HG02588 (cell line): ENCODE data around the gene DNAI2.

Source experiments
- ATAC-seq: cut with Tn5 transposase; IDR thresholded peaks from one replicate; pipeline ENCODE4 v1.9.1; 2021; ENCODE audit warnings: mild to moderate bottlenecking, moderate library complexity; ENCODE audit not compliant: unreplicated experiment

Gene DNAI2

DNA sequence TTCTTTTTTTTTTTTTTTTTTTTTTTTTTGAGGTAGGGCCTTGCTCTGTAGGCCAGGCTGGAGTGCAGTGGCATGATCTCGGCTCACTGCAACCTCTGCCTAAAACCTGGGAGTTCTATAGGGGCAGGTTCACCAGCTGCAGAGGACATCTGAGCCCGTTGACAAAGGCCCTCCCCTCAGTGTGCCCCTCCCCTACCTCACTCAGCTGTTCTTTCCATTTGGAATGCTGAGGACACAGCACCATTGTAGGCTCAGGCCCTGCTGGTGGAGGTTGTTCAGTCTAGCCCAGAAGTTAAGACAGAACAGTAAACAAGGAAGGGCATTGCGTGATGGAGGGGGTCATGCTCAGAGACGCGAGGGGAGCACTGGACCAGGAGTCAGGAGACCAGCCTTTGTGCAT lies 30.1 kb downstream of the DNAI2 start:
- no peak for ATAC-seq

DNA sequence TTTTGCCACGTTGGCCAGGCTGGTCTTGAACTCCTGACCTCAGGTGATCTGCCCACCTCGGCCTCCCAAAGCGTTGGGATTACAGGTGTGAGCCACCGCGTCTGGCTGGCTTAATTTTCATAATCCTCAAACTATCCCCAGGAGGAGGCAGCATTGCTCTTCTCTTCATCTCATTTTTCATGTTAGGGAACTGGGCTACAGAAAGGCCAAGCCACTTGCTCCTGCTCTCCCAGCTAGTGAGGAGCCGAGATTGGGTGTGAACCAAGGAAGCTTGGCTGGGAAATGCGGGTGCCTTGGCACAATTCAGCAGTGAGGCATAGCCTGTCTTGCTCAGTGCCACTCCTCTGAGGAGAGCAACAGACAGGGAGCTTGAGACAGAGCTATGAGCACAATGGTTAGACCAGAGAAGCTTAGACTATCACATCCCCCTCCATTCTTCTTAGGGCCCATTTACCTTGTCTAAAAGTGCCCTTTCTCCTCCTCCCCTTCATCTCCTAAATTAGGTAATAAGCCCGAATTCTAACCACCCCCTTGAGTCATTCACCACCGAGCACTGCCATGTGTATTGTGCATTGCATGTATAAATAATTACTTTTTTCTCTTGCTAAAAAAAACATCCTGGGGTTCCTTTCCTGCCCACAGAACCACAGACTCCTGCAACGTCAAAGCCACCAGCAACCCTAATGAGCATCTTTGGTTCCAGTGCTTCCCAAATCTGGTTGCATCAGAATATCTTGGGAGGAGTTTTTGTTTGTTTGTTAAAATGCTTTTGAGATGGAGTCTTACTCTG lies 32.0 kb downstream of the DNAI2 start:
- ATAC-seq, result no peak

DNA sequence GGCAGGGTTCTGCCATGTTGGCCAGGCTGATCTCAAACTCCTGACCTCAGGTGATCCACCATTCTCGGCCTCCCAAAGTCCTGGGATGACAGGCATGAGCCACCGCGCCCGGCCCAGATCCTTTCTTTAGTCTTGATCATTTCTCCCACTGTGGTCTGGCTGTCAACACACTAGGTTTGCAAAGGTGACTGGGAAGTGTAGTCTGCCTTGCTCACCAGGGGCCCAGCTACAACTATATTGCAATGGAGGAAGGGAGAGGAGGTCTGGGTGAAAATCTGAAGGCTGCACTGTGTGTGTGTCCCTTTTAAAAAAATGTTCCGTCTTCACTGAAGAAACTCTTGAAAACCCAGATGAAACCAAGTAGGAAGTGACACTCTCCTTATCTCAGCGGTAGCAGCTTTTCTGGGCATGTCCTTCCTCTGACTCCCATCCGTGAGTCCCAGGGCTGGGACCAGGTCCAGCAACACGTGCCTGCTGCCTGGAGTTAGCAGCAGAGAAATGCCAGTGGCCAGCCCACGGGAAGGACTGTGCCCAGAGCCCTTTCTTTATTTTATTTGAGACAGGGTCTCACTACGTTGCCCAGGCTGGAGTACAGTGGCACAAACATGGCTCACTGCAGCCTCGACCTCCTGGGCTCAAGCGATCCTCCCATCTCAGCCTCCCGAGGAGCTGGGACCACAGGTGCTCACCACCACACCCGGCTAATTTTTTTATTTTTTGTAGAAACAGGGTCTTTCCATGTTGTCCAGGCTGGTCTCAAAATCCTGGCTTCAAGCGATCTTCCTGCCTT lies 34.1 kb downstream of the DNAI2 start:
- no peak for ATAC-seq

DNA sequence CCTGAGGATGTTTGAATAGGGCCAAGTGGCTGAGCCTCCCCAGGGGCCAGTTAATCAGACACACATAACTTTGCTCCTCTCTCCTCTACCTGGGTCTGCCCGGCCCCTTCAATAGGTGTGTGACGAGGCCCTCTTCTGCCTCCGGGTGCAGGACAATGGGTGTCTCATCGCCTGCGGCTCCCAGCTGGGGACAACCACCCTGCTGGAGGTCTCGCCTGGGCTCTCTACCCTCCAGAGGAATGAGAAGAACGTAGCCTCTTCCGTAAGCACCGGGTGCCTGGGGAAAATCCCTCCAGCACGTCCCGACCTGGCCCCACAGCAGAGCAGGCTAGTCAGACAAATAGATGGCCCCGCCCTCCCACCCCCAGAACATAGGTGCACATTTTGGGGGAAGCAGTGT lies 35.9 kb downstream of the DNAI2 start:
- no peak for ATAC-seq

DNA sequence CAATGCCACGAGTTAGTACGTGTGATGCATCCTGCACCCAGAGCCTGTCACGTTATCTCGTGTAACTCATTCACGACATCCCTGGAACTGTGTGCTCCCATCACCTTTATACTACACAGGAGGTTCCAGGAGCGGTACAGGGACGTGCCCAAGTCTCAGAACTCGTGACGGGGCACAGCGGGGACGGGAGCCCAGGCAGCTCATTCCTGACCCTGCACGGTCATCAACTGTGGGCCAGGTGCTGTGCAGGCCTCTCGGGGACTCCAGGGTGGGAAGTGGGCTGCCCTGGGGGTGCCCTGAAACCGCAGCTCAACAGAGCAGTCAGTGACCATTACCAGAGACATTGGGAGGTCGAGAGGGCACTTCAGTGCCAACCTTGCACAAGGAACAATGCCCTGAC lies 40.8 kb downstream of the DNAI2 start:
- ATAC-seq, result no peak

DNA sequence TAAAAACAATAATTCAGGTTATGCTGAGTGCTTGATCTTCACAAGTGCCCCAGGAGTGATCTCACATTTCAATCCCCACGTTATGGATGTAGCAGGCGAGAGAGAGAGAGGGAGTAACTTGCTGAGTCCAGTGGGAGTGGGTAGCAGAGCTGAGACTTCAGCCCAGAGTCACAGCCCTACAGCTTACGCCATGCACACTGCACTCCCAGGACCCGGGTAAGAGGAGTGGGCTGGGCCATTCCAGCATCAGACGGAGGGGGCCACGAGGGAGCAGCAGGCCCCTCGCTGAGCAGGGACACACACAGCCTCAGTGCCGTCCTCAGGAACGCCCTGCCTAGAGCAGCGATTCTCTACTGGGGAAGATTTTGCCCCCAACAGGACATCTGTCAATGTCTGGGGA lies 42.2 kb downstream of the DNAI2 start:
- ATAC-seq, result no peak

DNA sequence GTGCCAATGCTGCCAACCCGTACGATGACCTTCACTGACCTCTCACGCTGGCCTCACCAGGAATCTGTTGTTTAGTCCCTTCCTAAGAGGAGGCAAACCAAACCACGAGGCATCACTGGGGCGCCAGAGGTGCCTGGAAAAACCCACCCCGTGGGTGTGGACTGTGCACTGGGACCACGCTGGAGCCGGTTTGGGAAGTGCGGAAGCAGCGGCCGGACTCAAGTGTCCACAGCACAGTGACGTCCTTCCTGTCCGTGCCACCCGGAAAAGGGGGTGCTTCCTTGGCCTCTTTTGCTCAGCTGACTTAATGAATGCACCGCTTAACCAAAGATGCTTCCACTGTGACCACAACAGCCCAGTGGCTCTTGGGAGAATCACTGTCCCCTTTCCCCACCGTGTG lies 43.0 kb downstream of the DNAI2 start:
- no peak for ATAC-seq

DNA sequence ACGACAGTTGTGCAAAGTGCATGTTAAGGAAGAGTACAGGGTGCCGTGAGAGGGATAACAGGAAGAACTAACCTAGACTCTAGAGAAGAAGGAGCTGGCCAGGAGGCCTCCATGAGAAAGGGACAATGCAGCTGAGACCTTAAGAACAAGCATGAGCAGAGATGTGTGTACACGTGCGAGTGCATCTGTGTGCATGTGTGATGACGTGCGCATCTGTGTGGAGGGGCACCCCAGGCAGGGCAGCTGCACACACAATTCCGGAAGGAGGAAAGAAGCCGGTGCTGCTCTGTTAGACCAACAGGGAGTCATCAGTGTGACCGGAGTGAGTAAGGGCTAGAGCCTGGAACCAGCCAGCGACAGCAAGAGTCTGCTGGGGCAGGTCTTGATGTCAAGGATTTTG lies 44.4 kb downstream of the DNAI2 start:
- ATAC-seq, result no peak

DNA sequence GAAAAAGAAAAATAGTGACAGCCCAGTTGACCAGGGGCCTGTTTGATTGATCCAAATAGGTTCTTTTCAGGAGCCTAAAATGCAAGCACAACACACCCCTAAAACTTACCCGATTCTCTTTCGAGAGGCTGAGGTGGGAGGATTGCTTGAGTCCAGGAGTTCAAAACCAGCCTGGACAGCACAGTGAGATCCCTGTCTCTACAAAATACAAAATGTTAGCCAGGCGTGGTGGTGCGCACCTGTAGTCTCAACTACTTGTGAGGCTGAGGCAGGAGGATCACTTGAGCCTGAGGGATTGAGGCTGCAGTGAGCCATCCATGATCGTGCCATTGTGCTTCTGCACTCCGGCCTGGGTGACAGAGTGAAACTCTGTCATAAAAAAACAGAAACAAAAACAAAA lies 50.5 kb downstream of the DNAI2 start:
- ATAC-seq, result no peak

DNA sequence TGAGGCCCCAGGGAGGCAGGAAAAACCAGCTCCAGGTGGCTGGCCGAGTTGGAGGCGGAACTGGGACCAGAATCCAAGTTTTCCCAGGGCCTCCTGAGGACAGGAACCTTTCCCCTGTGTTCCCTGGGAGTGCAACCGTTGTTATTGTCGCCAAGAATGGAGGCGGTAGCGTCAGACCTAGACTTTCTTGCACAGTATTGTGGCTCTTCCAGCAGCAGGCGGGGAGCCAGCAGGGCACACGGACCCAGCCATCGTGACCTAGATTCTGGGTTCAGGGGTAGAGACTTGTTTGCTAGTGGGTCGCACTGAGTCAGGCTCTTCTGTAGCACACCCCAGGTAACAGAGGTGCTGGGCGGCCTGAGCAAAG lies 51.3 kb downstream of the DNAI2 start:
- ATAC-seq, result no peak

DNA sequence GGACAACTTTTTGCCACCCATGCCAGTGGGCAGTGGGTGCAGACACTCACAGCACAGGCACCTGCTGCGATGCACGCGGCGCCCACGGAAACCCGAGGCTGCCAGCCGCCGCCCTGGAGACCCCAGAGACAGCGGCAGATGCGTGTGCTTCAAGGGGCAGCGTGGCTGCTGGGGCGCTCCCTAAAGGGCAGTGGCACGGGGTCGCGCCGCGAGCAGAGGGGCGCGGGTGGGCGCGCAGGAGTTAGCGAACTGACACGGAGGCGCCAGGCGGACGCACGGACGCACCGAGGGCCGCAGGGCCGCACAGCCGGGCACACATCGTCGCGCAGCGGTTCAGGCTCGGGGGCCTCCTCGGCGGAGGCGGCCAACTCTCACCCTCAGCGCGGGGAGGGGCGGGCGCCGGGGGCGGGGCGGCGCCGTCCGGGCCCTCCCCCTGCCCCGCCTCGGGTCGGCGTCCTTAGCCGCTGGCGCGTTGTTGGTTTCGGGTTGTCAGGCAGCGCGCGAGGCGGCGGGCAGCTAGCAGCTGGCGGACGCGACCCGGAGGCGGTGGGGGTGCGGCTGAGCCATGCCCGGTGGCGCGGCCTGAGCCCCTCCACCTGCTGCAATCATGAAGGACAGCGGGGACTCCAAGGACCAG lies 51.8 kb downstream of the DNAI2 start, which contains the start of gene KIF19:
TSS of gene KIF19 (plus strand) at position 484 of the 637 bp plus-strand sequence. CDS start at position 608, 124 bp downstream.
- ATAC-seq, result no peak

DNA sequence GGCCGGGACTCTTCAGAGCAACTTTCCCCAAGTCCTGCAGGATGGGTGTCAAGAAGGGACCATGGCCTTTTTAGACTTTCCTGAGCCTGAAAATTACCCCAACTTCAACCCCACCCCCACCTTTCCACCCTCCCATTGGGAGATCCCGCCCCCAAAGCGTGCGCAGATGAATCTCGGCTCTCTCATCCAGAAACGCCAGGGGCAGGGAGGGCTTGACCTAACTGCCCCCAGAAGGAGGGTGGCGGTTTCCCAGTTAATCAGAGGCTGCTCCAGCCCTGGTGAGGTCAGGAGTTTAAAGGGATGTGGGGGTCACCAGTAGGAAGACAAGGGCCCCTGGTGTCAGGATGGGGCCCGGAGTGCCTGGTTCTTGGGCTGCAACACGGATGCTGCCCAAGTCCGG lies 52.5 kb downstream of the DNAI2 start:
- ATAC-seq, result no peak

DNA sequence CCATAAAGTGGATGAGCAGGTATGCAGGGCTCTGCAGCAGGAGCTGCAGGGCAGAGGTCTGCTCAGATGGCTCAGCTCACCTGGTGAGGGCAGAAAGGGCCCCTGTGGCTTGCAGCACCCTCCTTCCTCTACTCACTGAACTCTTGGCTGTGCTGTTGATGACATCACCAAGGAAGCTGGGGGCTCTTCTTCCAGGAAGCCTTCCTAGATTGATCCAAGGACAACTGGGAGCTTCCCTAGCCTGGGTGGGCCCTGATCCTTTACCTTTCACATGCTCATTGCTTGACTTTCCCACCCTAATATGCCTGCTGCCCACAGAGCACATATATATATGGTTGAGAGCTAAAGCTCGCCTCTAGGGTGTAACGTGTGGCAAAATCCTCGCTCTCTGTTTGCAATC lies 54.5 kb downstream of the DNAI2 start:
- no peak for ATAC-seq

DNA sequence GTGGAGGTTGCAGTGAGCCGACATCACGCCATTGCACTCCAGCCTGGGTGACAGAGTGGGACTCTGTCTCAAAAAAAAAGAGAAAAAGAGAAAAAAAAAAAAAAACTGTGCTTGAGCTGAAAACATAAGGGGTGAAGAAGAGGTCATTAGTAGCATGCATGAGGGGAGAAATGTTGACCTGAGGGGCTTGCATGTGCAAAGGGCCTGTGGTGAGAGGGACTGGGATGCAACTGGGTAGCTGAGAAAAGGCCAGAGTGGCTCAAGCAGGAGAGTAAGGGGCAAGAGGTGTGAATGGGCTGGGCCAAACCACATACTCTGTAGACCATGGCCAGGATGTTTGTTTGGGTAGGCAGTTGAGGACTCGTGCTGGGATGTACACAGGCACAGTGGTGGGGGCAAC lies 55.3 kb downstream of the DNAI2 start:
- no peak for ATAC-seq

DNA sequence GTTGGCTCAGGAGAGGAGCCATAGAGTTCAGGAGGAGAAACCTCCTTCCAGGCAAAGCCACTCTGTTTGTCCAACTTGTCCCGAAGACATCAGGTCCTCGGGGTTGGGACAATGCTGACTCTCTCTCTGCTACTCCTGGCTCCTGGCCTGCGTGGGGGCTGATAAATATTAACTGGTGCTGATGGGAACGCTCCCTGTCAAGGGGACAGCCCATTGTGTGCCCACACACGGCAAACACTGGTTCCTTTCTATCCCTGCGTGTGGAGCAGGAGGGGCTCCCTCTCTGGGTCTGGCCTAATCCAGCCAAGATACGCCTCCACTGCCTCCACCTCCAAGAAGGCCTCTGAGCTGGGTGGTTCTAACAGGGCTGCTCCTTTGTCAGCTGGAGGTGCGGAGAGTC lies 56.4 kb downstream of the DNAI2 start:
- no peak for ATAC-seq

DNA sequence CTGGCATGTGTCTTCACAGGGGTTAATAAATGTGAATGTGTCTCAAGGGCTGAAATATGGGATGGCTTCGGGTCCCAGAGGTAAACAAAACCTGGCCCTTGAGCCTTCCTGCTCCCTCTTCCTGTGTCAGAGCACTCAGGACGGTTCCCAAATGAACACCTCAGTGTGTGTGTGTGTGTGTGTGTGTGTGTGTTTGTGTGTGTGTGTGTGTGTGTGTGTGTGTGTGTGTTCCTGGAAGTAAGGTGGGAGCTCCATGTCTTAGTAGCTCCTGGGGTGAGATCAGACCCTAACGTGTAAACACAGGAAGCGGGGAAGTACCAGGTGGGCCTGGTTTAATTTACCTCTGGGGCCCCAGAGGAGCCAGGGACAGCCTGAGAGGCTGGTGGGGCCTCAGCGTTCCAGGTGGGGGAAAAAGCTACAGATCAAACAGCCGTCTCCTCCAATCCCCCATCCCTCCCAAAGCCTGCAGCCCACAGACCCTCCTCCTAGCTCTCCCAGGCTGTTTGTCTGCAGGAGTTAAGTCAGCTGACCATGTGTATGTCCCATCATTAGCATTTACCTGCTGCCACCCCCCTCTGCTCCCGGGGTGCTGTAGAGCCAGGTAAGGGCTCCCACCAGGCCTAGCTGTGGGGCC lies 58.1 kb downstream of the DNAI2 start:
- ATAC-seq, result no peak

DNA sequence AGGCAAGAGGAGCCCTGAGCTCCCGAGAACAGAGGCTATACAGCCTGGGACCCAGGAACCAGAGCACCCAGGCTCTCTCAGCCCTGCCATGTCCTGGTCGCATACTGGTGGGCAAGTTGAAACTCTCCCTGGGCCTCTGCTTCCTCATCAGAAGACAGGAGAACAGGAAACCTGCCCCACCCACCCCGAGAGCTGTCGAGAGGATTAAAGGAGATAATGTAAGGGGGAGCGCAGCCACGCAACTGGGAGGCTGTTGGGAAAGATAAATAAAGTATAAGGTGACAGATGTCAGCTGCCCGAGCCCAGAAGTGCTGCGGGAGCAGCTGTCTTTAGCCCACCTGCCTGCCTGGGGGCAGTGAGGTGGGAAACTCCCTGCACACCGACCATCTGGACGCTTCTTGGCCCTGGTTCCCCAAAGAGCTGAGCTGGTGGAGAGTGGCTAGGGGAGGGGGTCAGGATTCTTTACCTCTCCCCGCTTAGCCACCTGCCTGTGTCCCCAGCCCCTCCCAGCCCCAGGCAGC lies 58.8 kb downstream of the DNAI2 start:
- ATAC-seq, result no peak

DNA sequence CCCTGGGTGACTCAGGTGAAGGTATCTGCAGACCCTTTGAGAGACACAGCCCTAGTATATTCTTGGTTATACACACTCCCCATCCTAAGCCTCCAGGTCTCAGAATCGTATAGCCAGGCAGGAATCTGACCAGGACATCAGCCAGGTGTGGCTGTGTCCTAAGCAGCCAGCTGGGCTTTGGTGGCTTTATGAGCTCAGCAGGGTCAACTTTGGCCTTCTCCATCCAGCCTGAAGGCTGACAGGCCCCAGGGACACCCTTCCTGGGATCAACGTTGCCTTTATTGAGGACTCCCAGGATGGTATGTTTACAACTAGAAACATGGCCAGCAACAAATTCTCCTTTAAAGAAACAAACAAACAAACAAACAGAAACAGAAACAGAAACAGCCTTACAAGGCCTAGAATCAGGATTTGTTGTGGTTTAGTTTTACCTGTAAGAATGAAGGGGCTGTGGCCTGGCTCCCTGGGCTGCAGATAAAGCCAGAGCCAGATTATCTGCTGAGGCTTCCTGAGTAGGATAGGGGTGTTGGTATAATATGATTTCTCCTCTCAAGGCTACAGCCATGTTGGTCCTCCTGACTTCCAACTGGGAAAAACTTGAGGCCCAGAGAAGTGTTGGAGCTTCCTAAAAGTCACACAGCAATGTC lies 60.5 kb downstream of the DNAI2 start:
- ATAC-seq, result no peak

DNA sequence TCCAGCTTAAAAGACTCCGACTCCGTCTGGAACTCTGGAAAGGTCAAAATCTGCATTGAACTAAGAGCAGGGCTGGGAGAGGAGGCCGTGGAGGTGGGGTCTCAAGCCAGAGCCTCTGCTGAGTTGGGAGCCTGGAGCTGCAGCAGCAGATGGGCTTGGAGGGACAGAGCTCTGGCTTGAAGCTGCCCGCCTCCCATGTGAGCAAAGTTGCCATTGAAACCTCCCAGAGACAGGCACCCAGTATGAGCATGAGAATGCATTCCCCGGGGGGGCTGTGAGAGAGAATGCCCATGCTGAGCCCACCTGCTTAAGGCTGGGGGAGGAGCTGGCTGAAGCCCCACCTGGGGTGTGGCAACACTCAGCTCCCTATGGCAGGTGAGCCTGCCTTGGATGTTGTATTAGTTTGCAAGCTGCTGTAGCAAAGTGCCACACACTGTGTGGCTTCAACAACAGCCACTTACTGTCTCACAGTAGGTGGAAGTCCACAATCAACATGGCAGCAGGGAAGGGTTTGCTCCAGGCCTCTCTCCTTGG lies 61.6 kb downstream of the DNAI2 start:
- no peak for ATAC-seq

DNA sequence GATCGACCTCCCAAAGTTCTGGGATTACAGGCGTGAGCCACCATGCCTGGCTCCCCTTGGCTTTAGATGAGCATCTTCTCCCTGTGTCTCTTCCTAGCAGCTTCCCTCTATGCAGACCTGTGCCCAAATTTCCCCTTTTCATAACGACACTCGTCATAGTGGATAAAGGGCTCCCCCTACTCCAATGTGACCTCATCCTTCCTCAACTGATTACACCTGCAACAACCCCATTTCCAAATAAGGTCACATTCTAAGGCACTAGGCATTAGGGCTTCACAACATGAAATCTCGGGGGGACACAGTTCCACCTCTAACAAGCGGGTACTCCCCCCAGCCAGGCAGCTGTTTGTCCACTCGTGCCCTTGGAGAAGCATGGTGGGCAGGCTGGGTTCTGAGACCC lies 62.3 kb downstream of the DNAI2 start:
- no peak for ATAC-seq
